GM23338 (cell line): Measurements from ENCODE around the gene RAB17.

ENCODE experiments used
- EZH2 ChIP-seq: fragments of 200-600 bp; sonication (generic); IDR thresholded peaks from one replicate; pipeline ENCODE4 v1.8.0; 2017; ENCODE audit warnings: antibody characterized with exemption, mild to moderate bottlenecking, low read depth; ENCODE audit not compliant: unreplicated experiment
- NANOG ChIP-seq: IDR thresholded peaks from 2 replicates; pipeline ENCODE4 v1.6.1; 2016; ENCODE audit warnings: antibody characterized with exemption, borderline replicate concordance
- ZNF114 ChIP-seq: fragments of 250-450 bp; sonication (Bioruptor Pico); IDR thresholded peaks from 2 replicates; pipeline ENCODE4 v1.5.0; 2020; ENCODE audit warnings: mild to moderate bottlenecking, moderate library complexity
- TF ChIP-seq, protein P1 (sequence below), 2 experiments: fragments of 200-600 bp in 1 of 2; sonication (generic) in 1 of 2; conservative IDR thresholded peaks; 2 replicates each; pipeline versions ENCODE4 v1.5.1 to v1.6.1; 2016 to 2017; ENCODE audit warnings: antibody characterized with exemption in 2 of 2, low read depth in 2 of 2, mild to moderate bottlenecking in 2 of 2, moderate library complexity in 1 of 2
- TF ChIP-seq, protein P2 (sequence below): IDR thresholded peaks from one replicate; pipeline ENCODE4 v1.6.1; 2018; ENCODE audit warnings: antibody characterized with exemption; ENCODE audit not compliant: unreplicated experiment

DNA sequence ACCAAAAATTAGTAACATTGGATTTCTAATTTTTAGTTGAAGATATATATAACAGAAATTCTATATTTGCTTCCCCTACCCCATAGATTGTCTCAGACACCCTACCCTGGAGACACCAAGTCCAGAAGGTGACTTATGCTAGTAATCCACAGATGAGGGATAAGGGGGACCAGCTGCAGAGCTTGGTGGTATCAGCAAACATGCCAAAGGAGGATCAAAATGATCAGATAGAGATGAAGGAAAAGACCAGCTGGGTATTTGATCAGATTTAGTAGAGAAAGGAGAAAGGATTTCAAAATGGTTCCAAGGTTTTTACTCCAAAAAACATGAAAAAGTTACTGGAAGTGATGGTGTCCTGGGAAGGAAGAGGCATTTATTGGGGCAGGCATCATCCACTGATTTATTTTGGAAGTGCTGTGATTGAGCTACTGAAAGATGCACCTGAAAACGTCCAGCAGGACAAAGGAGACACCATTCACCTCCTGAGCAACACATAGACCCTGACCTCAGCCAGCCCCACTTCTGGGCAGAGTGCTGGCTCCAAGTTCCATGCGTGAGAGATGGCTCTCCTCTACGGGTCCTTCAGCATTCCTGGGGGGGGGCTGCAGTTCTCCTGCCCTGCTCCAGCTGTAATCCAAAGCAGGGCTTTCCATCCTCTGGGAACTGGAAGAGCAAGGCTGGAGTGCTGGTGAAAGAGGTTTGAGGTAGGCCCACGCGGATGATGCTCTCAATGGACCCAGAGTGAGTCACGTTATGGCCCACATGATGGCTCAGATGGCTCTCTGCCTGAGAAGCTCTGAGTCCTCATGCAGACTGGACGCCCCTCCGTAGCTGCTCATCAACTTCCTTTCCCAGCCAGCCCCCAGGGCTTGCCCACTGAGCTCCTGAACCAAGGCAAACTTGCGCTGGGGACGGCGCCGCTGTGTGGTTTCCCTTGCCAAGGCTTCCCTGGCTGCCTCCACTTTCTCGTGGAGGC lies 33.2 kb upstream of the RAB17 start:
- TF ChIP-seq, protein P1, sequence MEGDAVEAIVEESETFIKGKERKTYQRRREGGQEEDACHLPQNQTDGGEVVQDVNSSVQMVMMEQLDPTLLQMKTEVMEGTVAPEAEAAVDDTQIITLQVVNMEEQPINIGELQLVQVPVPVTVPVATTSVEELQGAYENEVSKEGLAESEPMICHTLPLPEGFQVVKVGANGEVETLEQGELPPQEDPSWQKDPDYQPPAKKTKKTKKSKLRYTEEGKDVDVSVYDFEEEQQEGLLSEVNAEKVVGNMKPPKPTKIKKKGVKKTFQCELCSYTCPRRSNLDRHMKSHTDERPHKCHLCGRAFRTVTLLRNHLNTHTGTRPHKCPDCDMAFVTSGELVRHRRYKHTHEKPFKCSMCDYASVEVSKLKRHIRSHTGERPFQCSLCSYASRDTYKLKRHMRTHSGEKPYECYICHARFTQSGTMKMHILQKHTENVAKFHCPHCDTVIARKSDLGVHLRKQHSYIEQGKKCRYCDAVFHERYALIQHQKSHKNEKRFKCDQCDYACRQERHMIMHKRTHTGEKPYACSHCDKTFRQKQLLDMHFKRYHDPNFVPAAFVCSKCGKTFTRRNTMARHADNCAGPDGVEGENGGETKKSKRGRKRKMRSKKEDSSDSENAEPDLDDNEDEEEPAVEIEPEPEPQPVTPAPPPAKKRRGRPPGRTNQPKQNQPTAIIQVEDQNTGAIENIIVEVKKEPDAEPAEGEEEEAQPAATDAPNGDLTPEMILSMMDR (conservative IDR thresholded peaks at IDR 0.05; ENCODE audit: low read depth in 2 of 2): no peak
- TF ChIP-seq EZH2 (no peak), ZNF114 (CRISPR knock-in tag) (no peak), NANOG (no peak)
- TF ChIP-seq, protein P2, sequence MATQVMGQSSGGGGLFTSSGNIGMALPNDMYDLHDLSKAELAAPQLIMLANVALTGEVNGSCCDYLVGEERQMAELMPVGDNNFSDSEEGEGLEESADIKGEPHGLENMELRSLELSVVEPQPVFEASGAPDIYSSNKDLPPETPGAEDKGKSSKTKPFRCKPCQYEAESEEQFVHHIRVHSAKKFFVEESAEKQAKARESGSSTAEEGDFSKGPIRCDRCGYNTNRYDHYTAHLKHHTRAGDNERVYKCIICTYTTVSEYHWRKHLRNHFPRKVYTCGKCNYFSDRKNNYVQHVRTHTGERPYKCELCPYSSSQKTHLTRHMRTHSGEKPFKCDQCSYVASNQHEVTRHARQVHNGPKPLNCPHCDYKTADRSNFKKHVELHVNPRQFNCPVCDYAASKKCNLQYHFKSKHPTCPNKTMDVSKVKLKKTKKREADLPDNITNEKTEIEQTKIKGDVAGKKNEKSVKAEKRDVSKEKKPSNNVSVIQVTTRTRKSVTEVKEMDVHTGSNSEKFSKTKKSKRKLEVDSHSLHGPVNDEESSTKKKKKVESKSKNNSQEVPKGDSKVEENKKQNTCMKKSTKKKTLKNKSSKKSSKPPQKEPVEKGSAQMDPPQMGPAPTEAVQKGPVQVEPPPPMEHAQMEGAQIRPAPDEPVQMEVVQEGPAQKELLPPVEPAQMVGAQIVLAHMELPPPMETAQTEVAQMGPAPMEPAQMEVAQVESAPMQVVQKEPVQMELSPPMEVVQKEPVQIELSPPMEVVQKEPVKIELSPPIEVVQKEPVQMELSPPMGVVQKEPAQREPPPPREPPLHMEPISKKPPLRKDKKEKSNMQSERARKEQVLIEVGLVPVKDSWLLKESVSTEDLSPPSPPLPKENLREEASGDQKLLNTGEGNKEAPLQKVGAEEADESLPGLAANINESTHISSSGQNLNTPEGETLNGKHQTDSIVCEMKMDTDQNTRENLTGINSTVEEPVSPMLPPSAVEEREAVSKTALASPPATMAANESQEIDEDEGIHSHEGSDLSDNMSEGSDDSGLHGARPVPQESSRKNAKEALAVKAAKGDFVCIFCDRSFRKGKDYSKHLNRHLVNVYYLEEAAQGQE: no peak
